GM21528 (cell line): ENCODE data around the gene WNT9B.
"Not testable (repeated sequence)": the region's sequence is repeated elsewhere in the genome, so short reads cannot be mapped to it uniquely, and the experiment has no call there.

Experiments used
- ATAC-seq: cut with Tn5 transposase; IDR thresholded peaks from one replicate; pipeline ENCODE4 v1.9.1; 2021; ENCODE audit warnings: mild to moderate bottlenecking, moderate library complexity; ENCODE audit not compliant: unreplicated experiment, low FRiP score

Gene WNT9B

GRCh38 chr17:46903762-46904672, 52.6 kb downstream of the WNT9B start:
- ATAC-seq, result no peak

GRCh38 chr17:46908068-46908737, 56.8 kb downstream of the WNT9B start:
- no peak for ATAC-seq

- ATAC-seq, result no peak
These were observed 59.0 kb downstream of the WNT9B start for GRCh38 chr17:46910179-46910927.

- ATAC-seq, result no peak
These were observed 59.9 kb downstream of the WNT9B start for GRCh38 chr17:46911311-46911710.

- ATAC-seq, result no peak
These were observed 64.2 kb downstream of the WNT9B start for GRCh38 chr17:46915596-46915995.

- no peak for ATAC-seq
These were observed 64.8 kb downstream of the WNT9B start for GRCh38 chr17:46916211-46916610.

GRCh38 chr17:46916623-46917022, 65.2 kb downstream of the WNT9B start:
- ATAC-seq, result no peak

- ATAC-seq, result no peak
These were observed 65.7 kb downstream of the WNT9B start for GRCh38 chr17:46917041-46917440.

- ATAC-seq, result no peak
These were observed 66.1 kb downstream of the WNT9B start for GRCh38 chr17:46917516-46917915.

GRCh38 chr17:46921962-46922361, 70.6 kb downstream of the WNT9B start:
- not testable (repeated sequence) for ATAC-seq

- no peak for ATAC-seq
These were observed 71.1 kb downstream of the WNT9B start for GRCh38 chr17:46922487-46922803.

- peak; percentile 90 for ATAC-seq
These were observed 71.6 kb downstream of the WNT9B start, which contains the start of gene GOSR2 for GRCh38 chr17:46922804-46923635. GOSR2 (plus strand) TSS chr17:46923160; CDS start chr17:46923193, 33 bp downstream.

- no peak for ATAC-seq
These were observed 73.9 kb downstream of the WNT9B start for GRCh38 chr17:46925185-46925868.

- no peak for ATAC-seq
These were observed 77.3 kb downstream of the WNT9B start for GRCh38 chr17:46928467-46929261.

GRCh38 chr17:46929413-46929812, 78.0 kb downstream of the WNT9B start:
- ATAC-seq, result no peak

GRCh38 chr17:46930051-46930450, 78.7 kb downstream of the WNT9B start:
- ATAC-seq, result no peak

GRCh38 chr17:46931596-46931995, 80.2 kb downstream of the WNT9B start:
- ATAC-seq, result no peak

- ATAC-seq, result no peak
These were observed 84.4 kb downstream of the WNT9B start for GRCh38 chr17:46935658-46936266.
